H1 (cell line): ENCODE data around the gene HELZ2. TPM values are rescaled to one million over a fixed set of nuclear protein-coding genes. Genes with fewer than 3 reads are reported as not detected.

ENCODE experiments used
- ATF3 ChIP-seq: IDR thresholded peaks from 2 replicates; pipeline ENCODE4 v1.6.1; 2011; ENCODE audit warnings: low read depth, mild to moderate bottlenecking, low read length; ENCODE audit not compliant: insufficient read depth
- CBX5 ChIP-seq: fragments of 300-800, 300-1000 bp; sonication (generic); IDR thresholded peaks from 2 replicates; pipeline ENCODE4 v1.7.1; 2016; ENCODE audit warnings: antibody characterized with exemption, low read length, low read depth
- CHD2 ChIP-seq: IDR thresholded peaks from 2 replicates; pipeline ENCODE4 v1.6.1; 2012; ENCODE audit warnings: low read length, improper control_type of control experiment
- CHD7 ChIP-seq: fragments of 300-600 bp; sonication (generic); IDR thresholded peaks from 2 replicates; pipeline ENCODE4 v1.7.1; 2012; ENCODE audit warnings: low read length, moderate library complexity, mild to moderate bottlenecking, inconsistent platforms; ENCODE audit not compliant: insufficient replicate concordance
- EGR1 ChIP-seq: IDR thresholded peaks from 2 replicates; pipeline ENCODE4 v1.6.1; 2011; ENCODE audit warnings: low read depth, low read length, borderline replicate concordance
- RBBP5 ChIP-seq: IDR thresholded peaks from 2 replicates; pipeline ENCODE4 v1.7.1; 2012; ENCODE audit warnings: low read depth, mild to moderate bottlenecking, inconsistent platforms, low read length, moderate library complexity, borderline replicate concordance
- SIN3A ChIP-seq, 2 experiments: IDR thresholded peaks in 1 of 2; conservative IDR thresholded peaks in 1 of 2; 2 replicates each; pipeline ENCODE4 v1.6.1; 2011 to 2012; ENCODE audit warnings: low read length in 2 of 2, improper control_type of control experiment in 1 of 2, low read depth in 1 of 2, mild to moderate bottlenecking in 1 of 2
- SIRT6 ChIP-seq: IDR thresholded peaks from one replicate; pipeline ENCODE4 v1.7.1; 2012; ENCODE audit warnings: low read length, inconsistent platforms
- SP4 ChIP-seq: IDR thresholded peaks from 2 replicates; pipeline ENCODE4 v1.6.1; 2012; ENCODE audit warnings: low read length, inconsistent platforms
- SRF ChIP-seq: IDR thresholded peaks from 2 replicates; pipeline ENCODE4 v1.6.1; 2011; ENCODE audit warnings: mild to moderate bottlenecking, low read depth, low read length, moderate library complexity
- SUZ12 ChIP-seq: fragments of 200-600 bp; sonication (generic); IDR thresholded peaks from 2 replicates; pipeline ENCODE4 v1.6.1; 2012; ENCODE audit warnings: mild to moderate bottlenecking, inconsistent platforms, low read length, moderate library complexity, mixed read lengths
- TBP ChIP-seq: IDR thresholded peaks from 2 replicates; pipeline ENCODE4 v1.6.1; 2011; ENCODE audit warnings: low read depth, low read length, improper control_type of control experiment
- polyA plus RNA-seq, 7 experiments: library from polyadenylated mRNA; depleted of rRNA in 3 of 7; stranded (reverse) in 5 of 7; unstranded in 2 of 7; fragments of >200 nt in 5 of 7; fragments of 200-250 nt in 2 of 7; gene quantifications; 1 replicate in 5 of 7; 2 replicates in 1 of 7; 4 replicates in 1 of 7; pipeline versions ENCODE4 v1.2.1 to v1.2.3, GENCODE V29; 2011 to 2013; ENCODE audit warnings: missing spikeins in 2 of 7, mixed read lengths in 2 of 7
- total RNA-seq: library from RNA; stranded (reverse); fragmentation: NEBNext Ultra II Directional; extraction: Animal tissue kit (Norgen Biotek cat#: 25700); gene quantifications from 2 replicates; pipeline ENCODE4 v1.2.1, GENCODE V29; 2021

Gene HELZ2
- total and polyA plus RNA-seq, 2 of the 8 experiments (the other 6 are each of a cell fraction or from before 2014, with no cell fraction given): 7.9 to 17.5 TPM

GRCh38 chr20:63533871-63534393, 40.1 kb downstream of the HELZ2 start (continued):
- TF ChIP-seq CHD7 (no peak), SIN3A (conservative IDR thresholded peaks at IDR 0.05 in 1 of 2, IDR thresholded peaks at IDR 0.05 in 1 of 2; ENCODE audit: low read depth in 1 of 2, low read length in 2 of 2) (no peak), EGR1 (no peak), TBP (no peak), CHD2 (no peak), SP4 (no peak), RBBP5 (no peak), SIRT6 (no peak), ATF3 (no peak), SUZ12 (no peak), CBX5 (no peak), SRF (no peak)
